GM19023 (cell line): ENCODE data around the gene CALCR.
"Not testable (repeated sequence)": the region's sequence is repeated elsewhere in the genome, so short reads cannot be mapped to it uniquely, and the experiment has no call there.

Experiments used
- ATAC-seq: cut with Tn5 transposase; IDR thresholded peaks from one replicate; pipeline ENCODE4 v1.9.1; 2021; ENCODE audit warnings: mild to moderate bottlenecking, moderate library complexity; ENCODE audit not compliant: unreplicated experiment

CALCR gene

DNA sequence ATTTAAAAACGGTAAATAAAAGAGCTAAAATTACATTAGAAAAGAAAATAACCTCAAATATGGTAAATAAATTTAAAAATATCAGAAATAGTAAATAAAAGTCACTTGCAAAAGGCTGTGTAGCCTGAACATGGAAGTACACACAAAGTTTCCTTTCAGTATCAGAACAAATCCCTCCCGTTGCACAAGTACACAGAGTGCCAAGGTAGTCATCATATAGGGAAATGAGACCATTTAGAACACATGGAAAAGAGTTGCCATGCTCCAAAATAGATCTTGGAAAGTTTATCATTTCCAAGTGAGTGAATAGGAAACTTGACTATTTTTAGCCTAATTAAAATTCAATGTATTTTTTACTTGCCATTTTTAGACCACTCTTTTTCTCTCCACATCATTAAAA, 11.6 kb downstream of the CALCR start:
- ATAC-seq: no peak

DNA sequence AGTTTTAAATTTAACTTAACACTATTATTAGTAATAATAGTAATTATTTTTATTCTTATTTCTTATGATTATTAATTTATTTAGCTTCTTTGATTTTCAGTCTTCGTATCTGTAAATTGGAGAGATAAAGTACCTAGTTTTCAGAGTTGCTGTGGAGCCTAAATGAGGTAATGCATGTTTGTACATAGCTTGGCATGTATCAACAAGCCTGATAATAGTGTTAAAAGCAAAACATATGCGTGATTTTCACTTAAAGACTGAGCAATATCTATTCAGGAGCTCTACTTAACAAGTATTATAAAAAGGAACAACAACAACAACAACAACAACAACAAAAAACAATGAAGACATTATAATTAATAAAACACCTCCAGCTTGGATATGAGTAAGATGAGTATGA, 12.4 kb downstream of the CALCR start:
- ATAC-seq: no peak

DNA sequence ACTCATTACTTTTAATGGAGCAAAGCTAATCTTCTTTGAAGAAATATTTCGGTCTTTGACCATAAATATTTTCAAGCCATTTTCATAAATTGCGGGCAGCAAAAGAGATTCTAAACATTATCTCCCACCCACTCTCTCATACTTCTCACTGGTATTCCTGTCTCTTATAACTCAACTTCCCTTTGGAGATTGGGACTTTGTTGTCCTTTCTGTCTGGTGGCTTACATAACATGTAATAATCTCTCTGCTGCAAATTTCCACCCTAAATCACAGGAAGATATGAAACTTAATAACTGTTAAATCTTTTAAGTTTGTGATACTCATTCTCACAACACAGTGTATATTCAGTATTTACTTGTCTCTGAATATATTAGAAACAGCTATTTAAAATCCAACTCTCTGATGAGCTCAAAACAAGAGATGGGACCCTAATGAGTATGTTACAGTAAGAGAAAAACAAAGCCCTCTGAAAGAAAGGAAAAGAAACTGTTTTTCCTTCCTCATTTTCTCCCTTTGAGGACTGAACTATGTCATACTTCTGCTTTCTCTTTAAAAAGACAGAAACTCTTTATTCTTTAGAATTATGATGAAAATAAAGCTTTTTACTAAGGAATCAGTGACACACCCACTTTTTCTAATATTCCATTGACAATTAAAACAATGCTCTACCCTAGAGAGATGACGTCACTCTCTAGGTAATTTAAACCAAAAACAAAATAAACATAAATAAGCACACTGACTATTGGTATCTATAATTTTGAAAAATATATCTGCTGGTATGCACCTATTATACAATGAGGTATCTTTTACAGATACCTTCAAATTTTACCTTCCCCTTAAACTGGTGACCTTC, 14.7 kb downstream of the CALCR start:
- no peak for ATAC-seq

DNA sequence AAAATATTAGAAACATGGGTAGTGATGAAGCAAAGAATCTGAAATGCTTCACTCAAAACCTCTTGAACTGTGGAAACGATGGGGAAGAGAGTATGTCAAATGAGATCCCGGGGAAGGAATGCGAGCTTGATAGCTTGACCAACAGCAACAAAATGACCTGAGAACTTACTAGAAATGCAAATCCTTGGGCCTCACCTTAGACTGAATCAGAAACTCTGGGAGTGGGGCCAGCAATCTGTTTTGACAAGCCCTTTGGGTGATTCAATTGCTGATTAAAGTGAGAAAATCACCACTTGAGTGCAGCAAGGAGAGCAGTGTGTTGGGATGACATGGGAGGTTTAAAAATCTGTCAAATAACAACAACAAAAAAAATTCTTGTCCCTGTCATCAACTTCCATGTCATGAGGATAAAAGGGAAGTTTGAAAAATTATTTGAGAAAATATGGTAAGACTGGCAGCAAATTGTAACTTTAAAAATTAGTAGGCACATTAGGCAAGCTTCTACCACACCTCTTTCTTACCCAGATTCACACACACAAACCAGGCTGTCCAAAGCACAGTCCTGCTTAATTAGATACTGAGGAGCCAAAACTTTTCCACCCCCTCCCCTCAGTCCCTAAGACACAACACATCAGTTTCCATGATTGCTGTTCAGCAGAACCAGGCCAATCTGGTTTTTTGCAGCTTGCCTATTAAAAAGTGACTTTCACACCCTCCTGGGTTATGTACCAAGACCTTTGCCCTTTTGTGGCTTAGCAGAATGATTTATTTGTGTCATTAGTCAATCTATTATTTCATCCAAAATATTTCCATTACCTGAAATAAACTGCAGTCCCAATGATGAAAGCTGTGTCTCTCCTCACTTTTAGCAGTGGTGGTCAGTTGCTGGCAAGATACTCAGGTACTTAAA, 15.6 kb downstream of the CALCR start:
- ATAC-seq: no peak

DNA sequence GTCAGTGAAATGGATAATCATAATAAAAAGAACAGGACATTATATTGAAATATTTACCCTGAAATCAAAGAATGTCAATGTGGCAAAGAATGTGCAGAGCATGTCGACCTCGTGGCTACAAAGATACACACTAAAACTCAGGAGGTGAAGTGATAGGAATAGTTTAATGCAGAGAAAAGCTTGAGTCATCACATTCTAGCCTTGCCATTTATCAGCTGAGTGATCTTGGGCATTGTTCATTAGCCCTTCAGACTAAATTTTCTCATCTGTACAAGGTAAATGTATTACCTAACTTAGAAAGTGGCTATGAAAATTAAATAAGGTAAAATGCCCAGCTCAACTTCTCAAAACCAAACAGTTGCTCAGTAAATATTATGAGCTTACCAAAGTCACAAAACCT, 22.6 kb downstream of the CALCR start:
- no peak for ATAC-seq

DNA sequence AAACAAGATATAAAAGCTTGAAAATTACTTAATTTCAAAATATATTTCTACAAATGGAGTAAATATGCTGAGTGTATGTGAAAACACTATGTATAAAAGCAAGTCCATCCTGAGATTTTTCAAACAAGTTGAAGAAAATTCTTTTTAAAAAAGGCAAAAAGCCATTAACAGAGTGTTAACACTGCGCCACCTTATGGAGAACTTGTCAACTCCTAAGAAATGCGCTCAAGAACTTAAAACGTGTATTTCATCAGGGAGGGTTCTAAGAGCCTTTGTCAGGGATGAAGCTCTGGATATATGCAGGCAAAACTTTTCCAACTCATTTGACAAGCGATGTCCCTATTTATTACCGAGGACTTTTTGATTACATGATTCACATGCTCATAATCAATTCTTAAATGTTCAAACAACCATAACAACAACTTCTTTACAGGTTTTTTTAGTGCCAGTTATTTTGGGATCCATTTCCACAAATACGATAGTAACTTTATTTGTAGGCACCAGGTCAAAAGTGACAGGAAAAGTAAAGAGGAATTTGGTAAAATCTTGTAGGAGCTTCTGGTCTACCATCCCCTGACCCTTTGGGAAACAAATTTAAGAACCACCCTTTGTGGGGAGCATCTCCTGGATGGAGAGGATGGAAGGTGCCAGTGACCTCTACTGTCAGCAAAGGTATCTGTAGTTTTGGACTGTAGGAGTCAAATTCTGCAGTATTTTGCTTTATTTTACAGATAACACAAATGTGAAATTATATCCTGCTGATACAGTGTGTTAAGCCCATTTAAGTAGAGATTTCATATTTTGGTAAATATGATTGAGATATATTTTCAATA, 23.2 kb downstream of the CALCR start:
- no peak for ATAC-seq

DNA sequence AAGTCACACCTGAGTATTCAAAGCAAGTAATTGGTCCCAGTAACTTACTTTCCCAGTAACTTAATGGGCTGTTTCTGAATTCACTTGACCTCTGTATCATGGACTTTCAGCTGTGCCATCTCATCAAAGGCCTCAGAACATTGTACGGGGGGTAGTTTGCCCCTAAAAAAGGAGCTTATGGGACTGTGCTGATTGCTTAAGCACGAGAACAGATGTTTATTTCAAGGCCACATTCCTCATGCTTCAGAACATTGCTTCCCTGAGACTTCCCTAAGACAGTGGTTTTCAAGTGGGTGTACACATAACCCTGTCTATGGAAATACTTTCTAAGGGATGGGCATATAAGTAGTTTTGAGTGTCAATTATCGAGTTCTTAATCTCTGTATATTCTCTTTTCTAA, 26.8 kb downstream of the CALCR start:
- no peak for ATAC-seq

DNA sequence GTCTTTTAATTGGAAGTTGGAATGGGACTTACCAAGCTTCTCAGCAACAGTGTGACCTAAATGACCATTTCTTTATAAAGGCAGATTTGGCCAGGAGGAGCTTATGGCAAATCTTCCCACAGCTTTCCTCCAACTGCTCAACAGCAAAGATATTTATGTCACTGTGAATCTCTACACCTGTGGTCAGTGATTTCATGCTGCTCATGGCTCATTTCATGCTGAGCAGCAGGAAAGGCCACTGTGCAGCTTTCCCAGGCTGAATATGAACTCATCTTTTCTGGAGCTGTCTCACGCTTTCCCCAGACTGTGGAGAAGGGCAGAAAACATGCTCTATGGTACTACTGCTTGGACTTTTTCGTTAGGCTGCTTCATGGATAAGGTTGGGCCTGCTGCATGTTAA, 29.8 kb downstream of the CALCR start:
- no peak for ATAC-seq

DNA sequence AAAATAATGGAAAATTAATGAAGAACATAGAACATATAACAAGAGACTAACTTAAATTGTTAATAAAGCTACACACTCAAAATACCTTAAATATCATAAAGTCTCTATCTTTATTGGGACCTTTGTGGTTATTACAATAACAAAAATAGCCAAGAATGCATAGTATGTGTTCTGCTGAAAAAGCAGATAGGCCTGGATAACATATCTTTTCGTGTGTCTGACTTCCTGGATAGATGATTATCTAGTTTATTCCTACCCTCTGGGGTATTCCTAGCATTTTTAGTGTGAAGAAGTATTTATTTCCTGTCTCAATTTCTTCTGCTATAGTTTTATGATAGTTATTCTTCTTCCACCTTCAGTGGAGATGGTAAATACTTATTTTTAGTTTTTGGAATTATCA, 36.5 kb downstream of the CALCR start:
- no peak for ATAC-seq

DNA sequence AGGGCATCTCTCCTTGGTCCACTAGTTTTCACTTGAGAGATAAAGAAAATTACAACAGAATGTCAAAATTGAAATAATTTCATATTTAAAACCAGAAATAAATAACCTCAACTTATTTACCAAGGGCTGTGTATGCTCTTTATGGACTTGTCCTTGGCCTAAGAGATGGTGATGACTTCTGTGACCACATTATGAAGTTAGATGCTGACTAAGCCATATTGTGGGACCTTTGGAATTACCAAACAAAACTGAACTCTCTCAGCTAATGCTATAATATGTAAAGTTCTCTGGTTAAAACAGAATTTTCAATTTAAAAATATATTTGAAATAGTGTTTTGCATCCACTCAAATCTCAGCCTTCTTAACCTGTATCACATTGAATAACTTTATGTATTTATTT, 38.9 kb downstream of the CALCR start:
- ATAC-seq: no peak

DNA sequence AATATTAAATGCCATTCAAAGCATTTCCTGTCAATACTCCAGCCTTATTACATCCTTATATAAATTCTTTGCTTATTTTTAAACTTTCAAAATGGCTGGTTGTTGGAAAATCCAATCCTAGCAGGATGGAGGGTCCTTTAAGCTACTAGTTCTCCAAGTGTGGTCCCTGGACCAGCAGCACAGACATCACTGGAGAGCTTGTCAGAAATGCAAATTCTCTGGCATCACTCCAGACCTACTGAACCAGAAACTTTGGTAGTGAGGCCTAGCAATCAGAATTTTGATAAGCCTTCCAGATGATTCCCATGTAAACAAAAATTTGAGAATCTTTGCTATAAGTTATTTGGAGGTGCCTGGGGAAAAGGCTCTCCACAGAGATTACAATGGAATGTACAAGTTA, 43.8 kb downstream of the CALCR start:
- ATAC-seq: no peak

DNA sequence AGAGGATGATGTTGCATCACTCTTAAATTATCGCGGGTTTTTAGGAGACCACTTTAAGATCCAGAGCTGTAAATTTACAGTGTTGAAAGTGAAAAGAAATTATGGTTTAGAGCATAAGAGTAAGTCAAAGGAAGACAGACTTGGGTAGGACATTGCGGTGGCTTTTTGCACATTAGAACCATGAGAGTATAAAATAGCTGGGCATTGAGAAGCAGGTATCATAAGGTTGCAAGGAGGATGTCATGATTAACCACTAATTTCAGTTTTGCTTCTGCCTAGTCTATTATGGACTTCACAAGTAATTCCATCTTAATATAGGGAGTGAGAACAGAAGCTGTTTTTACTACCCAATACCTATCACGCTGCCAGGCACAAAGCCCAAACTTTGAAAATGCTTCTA, 57.7 kb downstream of the CALCR start:
- no peak for ATAC-seq

DNA sequence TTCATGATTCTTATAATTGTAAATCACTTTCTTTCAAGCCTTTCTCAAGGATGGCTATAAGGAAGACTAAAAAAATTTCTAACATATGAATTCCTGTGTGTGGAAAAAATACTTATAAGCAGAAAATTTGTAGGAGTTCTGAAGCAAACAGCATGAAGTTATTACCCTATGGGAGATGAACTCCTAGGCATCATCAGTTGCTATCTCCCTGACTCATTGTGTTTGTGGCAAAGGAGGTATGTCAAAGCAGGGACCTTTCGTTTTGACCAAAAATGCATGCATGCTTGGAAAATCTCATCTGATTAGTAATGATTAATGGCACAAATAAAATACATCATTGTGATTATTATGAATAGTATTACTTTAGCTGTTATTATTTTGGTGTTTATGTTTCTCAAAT, 59.4 kb downstream of the CALCR start:
- no peak for ATAC-seq

DNA sequence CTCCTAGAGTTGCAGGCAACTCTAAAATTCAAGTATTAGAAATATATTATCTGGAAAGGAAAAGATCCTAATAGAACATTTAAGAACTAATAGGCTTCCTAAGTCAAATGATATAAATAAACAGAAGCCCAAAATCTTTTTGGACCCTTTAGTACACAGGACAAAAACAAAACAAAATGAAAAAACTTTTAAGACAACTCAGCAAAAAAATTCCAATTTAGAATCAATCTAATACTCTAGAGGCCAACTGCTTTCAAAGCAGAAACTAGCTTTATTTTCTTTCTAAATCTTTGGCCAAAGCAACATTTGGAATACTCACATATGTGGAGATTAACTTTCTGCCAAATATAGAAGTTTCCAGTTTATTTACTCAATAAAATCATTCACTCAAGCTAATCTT, 65.2 kb downstream of the CALCR start:
- ATAC-seq: no peak

DNA sequence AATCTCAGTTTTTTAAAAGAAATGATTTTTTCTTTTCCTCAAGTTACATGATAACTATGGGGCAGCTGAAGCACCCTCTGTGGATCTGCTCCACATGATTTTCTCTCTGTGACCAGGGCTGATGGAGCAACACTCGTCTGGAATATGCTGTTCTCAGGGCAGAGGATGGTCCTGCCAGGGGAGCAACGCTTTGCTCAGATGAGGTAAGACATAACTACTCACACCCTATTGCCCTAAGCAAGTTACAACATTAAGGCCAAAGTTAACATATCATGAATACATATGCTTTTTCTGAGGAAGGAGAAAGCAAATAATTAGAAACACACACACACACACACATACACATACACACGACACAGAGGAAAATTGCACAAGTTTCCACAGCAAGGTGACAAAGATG, 71.4 kb downstream of the CALCR start:
- no peak for ATAC-seq

DNA sequence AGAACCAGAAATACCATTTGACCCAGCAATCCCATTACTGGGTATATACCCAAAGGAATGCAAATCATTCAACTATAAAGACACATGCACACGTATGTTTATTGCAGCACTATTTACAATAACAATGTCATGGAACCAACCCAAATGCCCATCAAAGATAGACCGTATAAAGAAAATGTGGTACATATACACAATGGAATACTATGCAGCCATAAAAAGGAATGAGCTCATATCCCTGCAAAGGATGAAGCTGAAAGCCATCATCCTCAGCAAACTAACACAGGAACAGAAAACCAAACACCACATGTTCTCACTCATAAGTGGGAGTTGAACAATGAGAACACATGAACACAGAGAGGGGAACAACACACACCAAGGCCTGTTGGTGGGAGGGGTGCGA, 82.7 kb downstream of the CALCR start:
- not testable (repeated sequence) for ATAC-seq

DNA sequence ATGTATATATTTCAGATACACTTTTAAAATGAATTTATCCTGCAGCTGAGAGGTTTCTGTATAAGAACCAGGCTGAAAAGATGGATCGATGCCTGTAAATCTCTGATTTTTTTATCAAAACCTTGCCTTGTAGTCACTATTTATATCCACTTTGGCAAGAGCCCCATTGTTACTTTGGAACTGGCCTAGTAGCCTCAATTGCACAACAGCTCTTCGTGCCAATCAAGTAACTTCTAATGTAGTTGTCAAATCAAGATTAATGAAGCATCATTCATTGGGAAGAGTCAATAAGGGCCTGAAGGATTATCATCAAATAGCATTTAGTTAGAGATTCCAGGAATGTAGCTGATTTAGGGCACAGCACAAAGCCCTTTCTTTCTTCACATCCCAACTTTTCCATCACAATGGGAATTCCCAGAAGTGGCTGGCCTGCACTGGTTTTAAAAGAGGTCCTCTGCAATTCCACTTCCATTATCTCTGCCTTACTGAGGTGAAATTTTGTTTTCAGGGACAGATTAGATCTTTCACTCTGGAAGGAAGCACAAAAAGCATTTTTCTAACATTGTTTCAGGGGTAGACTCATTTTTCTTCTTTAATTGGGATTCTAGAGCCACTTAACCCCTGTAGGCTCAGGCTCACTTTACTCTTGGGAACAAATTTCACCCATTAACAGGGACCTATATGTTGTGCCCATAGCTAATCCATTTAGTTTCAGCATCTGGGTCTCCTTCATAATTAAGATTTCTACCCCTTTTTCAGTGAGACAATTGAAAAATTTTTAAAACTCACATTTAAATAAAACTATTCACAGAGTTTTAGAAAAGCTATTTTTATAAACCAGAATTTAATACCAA, 97.8 kb downstream of the CALCR start:
- no peak for ATAC-seq

DNA sequence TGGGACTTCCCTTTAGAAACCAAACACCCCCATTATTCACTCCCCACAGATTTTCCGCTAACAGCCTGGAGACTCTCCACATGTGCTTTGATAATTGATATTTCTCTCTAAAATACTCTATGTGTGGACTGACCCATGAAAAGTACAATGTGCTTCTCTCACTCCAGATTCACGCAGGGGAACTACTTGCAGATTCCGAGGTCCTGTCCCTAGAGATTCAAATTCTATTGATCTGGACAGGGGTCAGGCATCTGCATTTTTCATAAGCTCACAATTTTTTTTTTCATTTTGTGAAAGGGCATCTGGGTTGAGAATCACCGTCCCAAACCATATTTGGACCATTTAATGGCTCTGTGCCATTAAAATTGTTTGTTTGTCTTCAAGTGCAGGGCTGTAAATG, 98.7 kb downstream of the CALCR start:
- ATAC-seq: no peak

DNA sequence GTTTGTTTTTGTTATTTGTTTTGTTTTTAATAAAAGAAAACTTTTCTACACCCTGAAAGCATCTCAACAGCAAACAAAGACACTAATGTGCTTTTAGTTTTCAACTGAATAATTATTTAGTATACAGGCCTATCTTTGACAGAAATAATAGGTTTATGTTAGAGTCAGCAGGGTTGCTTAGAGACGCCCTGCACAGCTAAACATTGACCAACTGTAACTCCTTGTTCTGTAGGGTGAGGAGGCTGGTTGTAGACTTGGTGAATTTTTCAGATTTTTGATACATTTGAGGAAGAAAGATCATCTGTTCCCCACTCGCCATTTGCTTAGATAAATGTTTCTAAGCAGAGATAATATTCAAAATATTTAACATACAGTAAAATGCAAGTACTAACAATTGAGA, 103.1 kb downstream of the CALCR start:
- ATAC-seq: no peak

DNA sequence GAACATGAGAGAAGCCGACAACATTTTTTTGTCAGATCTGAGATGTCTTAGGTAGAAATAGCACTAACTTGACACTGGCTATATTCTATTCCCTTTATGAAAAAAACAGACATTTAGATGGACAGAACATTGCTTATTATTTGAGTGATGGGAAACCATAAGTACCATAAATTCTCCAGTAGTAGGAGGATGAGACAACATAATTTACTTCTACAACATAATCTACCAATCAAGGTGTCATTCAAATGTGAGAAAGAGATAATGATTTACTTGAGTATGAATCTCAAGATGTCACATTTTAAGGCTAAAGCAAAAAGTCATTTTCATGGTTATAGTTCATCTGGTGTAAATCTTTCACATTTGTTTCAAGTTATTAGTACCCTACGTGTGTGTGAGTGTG, 110.8 kb downstream of the CALCR start:
- no peak for ATAC-seq
